ENCODE results near the gene ALDH18A1.

DNA sequence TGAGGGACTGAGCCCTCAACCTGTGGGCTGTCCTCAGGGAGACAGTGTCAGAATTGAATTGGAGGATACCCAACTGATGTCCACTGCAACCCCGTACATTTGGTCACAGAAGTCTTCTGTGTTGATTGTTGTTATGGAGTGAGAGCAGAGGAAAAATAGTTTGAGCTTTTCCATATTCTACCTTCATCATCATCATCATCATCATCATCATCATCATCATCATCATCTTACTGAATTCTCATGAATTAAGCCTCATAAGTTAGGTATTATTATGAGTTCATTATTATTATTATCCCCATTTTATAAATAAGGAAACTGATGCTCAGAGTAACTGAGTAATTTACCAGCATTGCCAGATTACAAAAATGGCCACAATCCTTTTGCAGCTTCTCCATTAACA is 8.4 kb downstream of the ALDH18A1 start:
- TF ChIP-seq, protein P1, sequence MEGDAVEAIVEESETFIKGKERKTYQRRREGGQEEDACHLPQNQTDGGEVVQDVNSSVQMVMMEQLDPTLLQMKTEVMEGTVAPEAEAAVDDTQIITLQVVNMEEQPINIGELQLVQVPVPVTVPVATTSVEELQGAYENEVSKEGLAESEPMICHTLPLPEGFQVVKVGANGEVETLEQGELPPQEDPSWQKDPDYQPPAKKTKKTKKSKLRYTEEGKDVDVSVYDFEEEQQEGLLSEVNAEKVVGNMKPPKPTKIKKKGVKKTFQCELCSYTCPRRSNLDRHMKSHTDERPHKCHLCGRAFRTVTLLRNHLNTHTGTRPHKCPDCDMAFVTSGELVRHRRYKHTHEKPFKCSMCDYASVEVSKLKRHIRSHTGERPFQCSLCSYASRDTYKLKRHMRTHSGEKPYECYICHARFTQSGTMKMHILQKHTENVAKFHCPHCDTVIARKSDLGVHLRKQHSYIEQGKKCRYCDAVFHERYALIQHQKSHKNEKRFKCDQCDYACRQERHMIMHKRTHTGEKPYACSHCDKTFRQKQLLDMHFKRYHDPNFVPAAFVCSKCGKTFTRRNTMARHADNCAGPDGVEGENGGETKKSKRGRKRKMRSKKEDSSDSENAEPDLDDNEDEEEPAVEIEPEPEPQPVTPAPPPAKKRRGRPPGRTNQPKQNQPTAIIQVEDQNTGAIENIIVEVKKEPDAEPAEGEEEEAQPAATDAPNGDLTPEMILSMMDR (IDR thresholded peaks at IDR 0.05; ENCODE audit: low read length): no peak
- TF ChIP-seq EZH2 (IDR thresholded peaks at IDR 0.05; ENCODE audit: borderline replicate concordance, low read length): no peak

All from OCI-LY1 (cell line).